Esophagus muscularis mucosa (tissue), 4 donors: Measurements from ENCODE around the gene SARS2. TPM values are rescaled to one million over a fixed set of nuclear protein-coding genes. Genes with fewer than 3 reads are reported as not detected.

Experiments used
- DNase-seq: peaks from one replicate; pipeline ENCODE4 v3.0.0-alpha.2; 2017; ENCODE audit errors: extremely low spot score
- H3K27ac ChIP-seq, 4 donors: fragments of 200-600 bp; sonication (generic); replicated peaks in 1 of 4; 1 replicate in 3 of 4; 2 replicates in 1 of 4; pipeline ENCODE4 v1.5.1; 2016 to 2019; ENCODE audit warnings: mild to moderate bottlenecking in 1 of 4
- H3K27me3 ChIP-seq, 4 donors: fragments of 200-600 bp; sonication (generic); one replicate each; pipeline versions ENCODE4 v1.5.1 to v1.6.0; 2016 to 2019
- H3K36me3 ChIP-seq, 4 donors: fragments of 200-600 bp; sonication (generic); one replicate each; pipeline ENCODE4 v1.5.1; 2016 to 2019
- H3K4me1 ChIP-seq, 4 donors: fragments of 200-600 bp; sonication (generic); one replicate each; pipeline ENCODE4 v1.5.1; 2016 to 2019
- H3K4me3 ChIP-seq, 4 donors: fragments of 200-600 bp; sonication (generic); 1 replicate in 2 of 4; 2 replicates in 2 of 4; pipeline ENCODE4 v1.5.1; 2016 to 2019; ENCODE audit warnings: mild to moderate bottlenecking in 4 of 4, moderate library complexity in 1 of 4
- H3K9me3 ChIP-seq, 4 donors: fragments of 200-600 bp; sonication (generic); 1 replicate in 3 of 4; 2 replicates in 1 of 4; pipeline ENCODE4 v1.5.1; 2016 to 2019
- CTCF ChIP-seq, 3 experiments: fragments of 200-600 bp in 2 of 3; fragments of 450-650 bp in 1 of 3; sonication (generic) in 2 of 3; IDR thresholded peaks; one replicate each; pipeline ENCODE4 v1.5.1; 2017 to 2019; ENCODE audit warnings: antibody characterized with exemption in 3 of 3, mild to moderate bottlenecking in 2 of 3, moderate library complexity in 1 of 3
- EP300 ChIP-seq: sonication (generic); formaldehyde crosslinking; IDR thresholded peaks from one replicate; pipeline ENCODE4 v1.6.1; 2017; ENCODE audit warnings: antibody characterized with exemption
- POLR2A ChIP-seq: fragments of 450-650 bp; IDR thresholded peaks from one replicate; pipeline ENCODE4 v1.6.1; 2017; ENCODE audit warnings: antibody characterized with exemption, moderate library complexity, mild to moderate bottlenecking, low read depth
- POLR2AphosphoS5 ChIP-seq, 2 donors: sonication (generic); formaldehyde crosslinking; IDR thresholded peaks; one replicate each; pipeline ENCODE4 v1.6.1; 2017; ENCODE audit warnings: antibody characterized with exemption in 2 of 2
- WGBS: methylation state at CpG from one replicate; pipeline ENCODE4 v1.1.5; 2018; 5-methylcytosine and 5-hydroxymethylcytosine counted together
- intact Hi-C: fragments of 100-400 bp; cut with DNase I; formaldehyde crosslinking; loops from one replicate; pipeline ENCODE4 v1.15.1; 2023
- total RNA-seq, 4 donors: library from RNA; depleted of rRNA; stranded (reverse); fragments of >200 nt; gene quantifications; one replicate each; pipeline versions ENCODE4 v1.1.0 to v1.2.1, GENCODE V29; 2016

SARS2 gene
- total RNA-seq, 4 donors from 2014 or later = 6.8 to 14.6 (median 9.1) TPM

- H3K36me3 ChIP-seq = peaks cover 0 to 29% (median 6%) of the 10 kb centered on the region in 4 donors
- peaks cover 11 to 13% (median 12%) of the 10 kb centered on the region in 4 donors for H3K4me1 ChIP-seq
- no peak for TF ChIP-seq POLR2A
- H3K27me3 ChIP-seq = no peaks in the 10 kb centered on the region
- H3K9me3 ChIP-seq = no peaks in the 10 kb centered on the region
- H3K4me3 ChIP-seq = no peak overlapping the region
- no peak for DNase-seq
- 85% methylated on average over 13 of the region's 13 CpGs for whole genome bisulfite sequencing
- intact Hi-C loops = no loop called here
- no peak overlapping the region for H3K27ac ChIP-seq
Observed at GRCh38 chr19:38952395-38953165, 22.0 kb upstream of the SARS2 start.

- H3K4me1 ChIP-seq = peaks cover 11 to 13% (median 12%) of the 10 kb centered on the region in 4 donors
- H3K4me3 ChIP-seq = no peak overlapping the region
- no peak for DNase-seq
- whole genome bisulfite sequencing = 90% methylated on average over 3 of the region's 3 CpGs
- intact Hi-C loops = no loop called here
- no peak overlapping the region for H3K27ac ChIP-seq
- no peaks in the 10 kb centered on the region for H3K9me3 ChIP-seq
- H3K36me3 ChIP-seq = peaks cover 0 to 34% (median 4%) of the 10 kb centered on the region in 4 donors
- TF ChIP-seq POLR2A (no peak), EP300 (no peak), CTCF (IDR thresholded peaks at IDR 0.05) (no peak), POLR2AphosphoS5 (IDR thresholded peaks at IDR 0.05) (no peak)
- no peaks in the 10 kb centered on the region for H3K27me3 ChIP-seq
Observed at GRCh38 chr19:38951187-38951586, 20.6 kb upstream of the SARS2 start.

- Histone ChIP-seq H3K4me3 (peak overlapping the region; percentile 45 to 57 (median 47)), H3K36me3 (peaks cover 0 to 40% (median 9%) of the 10 kb centered on the region in 4 donors), H3K4me1 (peaks cover 11 to 13% (median 12%) of the 10 kb centered on the region in 4 donors), H3K9me3 (no peaks in the 10 kb centered on the region), H3K27me3 (no peaks in the 10 kb centered on the region), H3K27ac (peak overlapping the region in 1 of 4 donors; percentile 68)
- DNase-seq = peak; percentile 95
- WGBS = 24% methylated on average over 16 of the region's 72 CpGs
- intact Hi-C loops = no loop called here
- TF ChIP-seq POLR2AphosphoS5 (IDR thresholded peaks at IDR 0.05) (peak; percentile 13 to 18), CTCF (IDR thresholded peaks at IDR 0.05) (no peak), EP300 (no peak)
Observed at GRCh38 chr19:38949580-38950367, 19.2 kb upstream of the SARS2 start.

GRCh38 chr19:38946229-38947010 is 15.9 kb upstream of the SARS2 start:
- Histone ChIP-seq H3K27me3 (no peaks in the 10 kb centered on the region), H3K4me3 (no peak overlapping the region), H3K27ac (no peak overlapping the region), H3K36me3 (peaks cover 0 to 34% (median 8%) of the 10 kb centered on the region in 4 donors), H3K9me3 (no peaks in the 10 kb centered on the region), H3K4me1 (peaks cover 11 to 13% (median 12%) of the 10 kb centered on the region in 4 donors)
- WGBS = 82% methylated on average over 4 of the region's 11 CpGs
- DNase-seq = no peak
- TF ChIP-seq EP300 (no peak), POLR2A (no peak), POLR2AphosphoS5 (IDR thresholded peaks at IDR 0.05) (no peak), CTCF (IDR thresholded peaks at IDR 0.05) (no peak)
- intact Hi-C loops = no loop called here
